HepG2 (cell line): ENCODE measurements around the gene ZNF132. TPM values are rescaled to one million over a fixed set of nuclear protein-coding genes. Genes with fewer than 3 reads are reported as not detected.

Experiments used
- FOXK2 ChIP-seq: fragments of 450-650 bp; IDR thresholded peaks from 2 replicates; pipeline ENCODE4 v1.6.1; 2016
- HIVEP1 ChIP-seq: sonication (generic); formaldehyde crosslinking; IDR thresholded peaks from 2 replicates; pipeline ENCODE4 v1.4.0; 2020; ENCODE audit warnings: mild to moderate bottlenecking, missing genetic modification reagents
- IKZF4 ChIP-seq: sonication (generic); formaldehyde crosslinking; IDR thresholded peaks from 2 replicates; pipeline ENCODE4 v1.5.1; 2020; ENCODE audit warnings: borderline replicate concordance, mild to moderate bottlenecking, low read depth, missing genetic modification reagents; ENCODE audit errors: not compliant biosample characterization
- IRX3 ChIP-seq: sonication (generic); formaldehyde crosslinking; IDR thresholded peaks from 2 replicates; pipeline ENCODE4 v1.8.1; 2023; ENCODE audit warnings: mild to moderate bottlenecking, low read depth, missing genetic modification reagents, borderline replicate concordance
- JUN ChIP-seq: sonication (generic); formaldehyde crosslinking; IDR thresholded peaks from 2 replicates; pipeline ENCODE4 v1.4.0; 2020; ENCODE audit warnings: mild to moderate bottlenecking, missing genetic modification reagents
- MIXL1 ChIP-seq: IDR thresholded peaks from 2 replicates; pipeline ENCODE4 v1.6.1; 2016
- MYC ChIP-seq: sonication (generic); formaldehyde crosslinking; IDR thresholded peaks from 2 replicates; pipeline ENCODE4 v1.9.0; 2021; ENCODE audit warnings: missing genetic modification reagents, borderline replicate concordance
- PCBP1 ChIP-seq: fragments of 200-400 bp; formaldehyde crosslinking; IDR thresholded peaks from 2 replicates; pipeline ENCODE4 v1.6.1; 2017; ENCODE audit warnings: mild to moderate bottlenecking, low read depth, low read length, borderline replicate concordance
- SP140L ChIP-seq: sonication (generic); formaldehyde crosslinking; IDR thresholded peaks from 2 replicates; pipeline ENCODE4 v1.4.0; 2020; ENCODE audit warnings: missing genetic modification reagents, borderline replicate concordance
- TP53 ChIP-seq: sonication (generic); formaldehyde crosslinking; conservative IDR thresholded peaks from 2 replicates; pipeline ENCODE4 v1.4.0; 2020; ENCODE audit warnings: missing genetic modification reagents
- ZBTB8A ChIP-seq: sonication (generic); formaldehyde crosslinking; IDR thresholded peaks from 2 replicates; pipeline ENCODE4 v1.4.0; 2020; ENCODE audit warnings: mild to moderate bottlenecking, low read depth, missing genetic modification reagents, borderline replicate concordance
- ZNF136 ChIP-seq: sonication (generic); formaldehyde crosslinking; IDR thresholded peaks from 2 replicates; pipeline ENCODE4 v1.8.1; 2022; ENCODE audit warnings: low read depth, mild to moderate bottlenecking, moderate library complexity, missing genetic modification reagents
- ZNF44 ChIP-seq: sonication (generic); formaldehyde crosslinking; IDR thresholded peaks from 2 replicates; pipeline ENCODE4 v1.5.1; 2020; ENCODE audit warnings: mild to moderate bottlenecking, missing genetic modification reagents
- ZNF549 ChIP-seq: sonication (generic); formaldehyde crosslinking; IDR thresholded peaks from 2 replicates; pipeline ENCODE4 v1.5.0; 2020; ENCODE audit warnings: missing genetic modification reagents
- ZNF577 ChIP-seq: sonication (generic); formaldehyde crosslinking; IDR thresholded peaks from 2 replicates; pipeline ENCODE4 v1.4.0; 2020; ENCODE audit warnings: mild to moderate bottlenecking, low read depth, missing genetic modification reagents, borderline replicate concordance
- ZNF614 ChIP-seq: IDR thresholded peaks from 2 replicates; pipeline ENCODE4 v1.6.1; 2018; ENCODE audit warnings: missing biosample characterization, missing genetic modification reagents, inconsistent platforms, borderline replicate concordance
- ZNF776 ChIP-seq: sonication (generic); formaldehyde crosslinking; IDR thresholded peaks from 2 replicates; pipeline ENCODE4 v1.4.0; 2020; ENCODE audit warnings: mild to moderate bottlenecking, missing genetic modification reagents
- ZNF883 ChIP-seq: sonication (generic); formaldehyde crosslinking; IDR thresholded peaks from 2 replicates; pipeline ENCODE4 v1.5.1; 2020; ENCODE audit warnings: mild to moderate bottlenecking, missing genetic modification reagents; ENCODE audit errors: not compliant biosample characterization
- polyA plus RNA-seq, 8 experiments: library from polyadenylated mRNA; depleted of rRNA in 3 of 8; stranded (reverse) in 7 of 8; unstranded in 1 of 8; fragments of >200 nt; fragmentation: Illumina TruSeq in 4 of 8; extraction: Trizol in 4 of 8; gene quantifications; 2 replicates each; pipeline versions ENCODE4 v1.2.1 to v1.2.3, GENCODE V29; 2011 to 2016; ENCODE audit warnings: low read depth in 4 of 8, missing spikeins in 1 of 8, mixed read lengths in 1 of 8; ENCODE audit not compliant: insufficient read depth in 1 of 8
- total RNA-seq, 5 experiments: library from RNA; depleted of rRNA; stranded (reverse); fragments of >200 nt; fragmentation: Illumina TruSeq; extraction: Trizol; gene quantifications; 2 replicates each; pipeline ENCODE4 v1.2.3, GENCODE V29; 2016; ENCODE audit warnings: low read depth in 1 of 5
- TF ChIP-seq, protein P1 (sequence below): sonication (generic); formaldehyde crosslinking; IDR thresholded peaks from 2 replicates; pipeline ENCODE4 v1.4.0; 2020; ENCODE audit warnings: missing genetic modification reagents
- TF ChIP-seq, protein P2 (sequence below): IDR thresholded peaks from 2 replicates; pipeline ENCODE4 v1.6.1; 2016; ENCODE audit warnings: missing compliant biosample characterization, missing genetic modification reagents, borderline replicate concordance
- TF ChIP-seq, protein P3 (sequence below): sonication (generic); formaldehyde crosslinking; IDR thresholded peaks from 2 replicates; pipeline ENCODE4 v1.5.0; 2020; ENCODE audit warnings: missing genetic modification reagents
- TF ChIP-seq, protein P4 (sequence below): sonication (generic); formaldehyde crosslinking; IDR thresholded peaks from 2 replicates; pipeline ENCODE4 v1.4.0; 2020; ENCODE audit warnings: missing genetic modification reagents

The ZNF132 gene
- total and polyA plus RNA-seq, 2 of the 13 experiments (the other 11 are each of a cell fraction or from before 2014, with no cell fraction given), result not detected

DNA sequence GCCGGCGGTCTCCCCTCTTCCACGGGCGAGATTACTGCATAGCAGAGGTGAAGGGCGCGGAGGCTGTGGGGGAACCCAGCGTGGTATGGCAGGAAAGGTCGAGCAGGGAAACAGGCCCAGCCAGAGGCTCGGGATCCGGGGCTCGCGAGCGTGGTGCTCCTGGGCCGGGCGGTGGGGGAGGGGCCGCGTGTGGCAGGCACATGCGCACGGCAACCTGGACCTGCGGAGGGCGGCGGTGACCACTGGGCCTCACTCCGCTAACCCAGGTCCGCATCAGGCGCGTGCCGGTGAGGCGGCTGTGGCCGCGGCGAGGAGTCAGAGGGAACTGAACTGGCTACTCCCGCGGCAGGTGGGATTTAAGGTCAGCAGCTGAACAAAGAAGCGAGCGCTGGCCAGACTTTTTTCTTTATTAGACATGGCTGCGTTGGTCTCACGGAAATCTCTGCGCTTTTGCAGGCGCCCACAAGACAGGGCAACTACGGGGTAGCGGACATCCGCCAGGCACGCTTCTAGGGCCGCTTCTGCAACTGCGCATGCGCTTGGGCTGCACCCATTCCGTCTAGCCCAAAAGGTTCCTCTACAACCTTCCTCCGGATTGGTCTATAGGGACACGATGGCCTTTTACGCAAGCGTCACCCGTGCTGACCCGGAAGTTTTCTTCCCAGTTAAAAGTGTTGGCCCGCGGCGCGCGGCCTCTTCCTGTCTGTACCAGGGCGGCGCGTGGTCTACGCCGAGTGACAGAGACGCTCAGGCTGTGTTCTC is 53.2 kb downstream of the ZNF132 start, which contains the start of gene RPS5 (continued):
- TF ChIP-seq ZNF549 (CRISPR knock-in tag), result no peak
- TF ChIP-seq FOXK2, result no peak; the same call in 1 of the 2 replicates
- TF ChIP-seq PCBP1, result 0 out of 2 replicates have a peak, but pooled peaks have one; percentile 56
- TF ChIP-seq ZNF577 (CRISPR knock-in tag), result 0 out of 2 replicates have a peak, but pooled peaks have one; percentile 17
- TF ChIP-seq ZNF136 (CRISPR knock-in tag), result no peak
- 0 out of 2 replicates have a peak, but pooled peaks have one; percentile 30 for TF ChIP-seq JUN (CRISPR knock-in tag)
- TF ChIP-seq IKZF4 (CRISPR knock-in tag), result no peak
- TF ChIP-seq, protein P1, sequence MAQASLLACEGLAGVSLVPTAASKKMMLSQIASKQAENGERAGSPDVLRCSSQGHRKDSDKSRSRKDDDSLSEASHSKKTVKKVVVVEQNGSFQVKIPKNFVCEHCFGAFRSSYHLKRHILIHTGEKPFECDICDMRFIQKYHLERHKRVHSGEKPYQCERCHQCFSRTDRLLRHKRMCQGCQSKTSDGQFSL (CRISPR knock-in tag), result peak; percentile 42; the same call in 1 of the 2 replicates
- TF ChIP-seq, protein P2, sequence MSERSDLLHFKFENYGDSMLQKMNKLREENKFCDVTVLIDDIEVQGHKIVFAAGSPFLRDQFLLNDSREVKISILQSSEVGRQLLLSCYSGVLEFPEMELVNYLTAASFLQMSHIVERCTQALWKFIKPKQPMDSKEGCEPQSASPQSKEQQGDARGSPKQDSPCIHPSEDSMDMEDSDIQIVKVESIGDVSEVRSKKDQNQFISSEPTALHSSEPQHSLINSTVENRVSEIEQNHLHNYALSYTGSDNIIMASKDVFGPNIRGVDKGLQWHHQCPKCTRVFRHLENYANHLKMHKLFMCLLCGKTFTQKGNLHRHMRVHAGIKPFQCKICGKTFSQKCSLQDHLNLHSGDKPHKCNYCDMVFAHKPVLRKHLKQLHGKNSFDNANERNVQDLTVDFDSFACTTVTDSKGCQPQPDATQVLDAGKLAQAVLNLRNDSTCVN (CRISPR knock-in tag), result no peak
- TF ChIP-seq ZNF883 (CRISPR knock-in tag), result peak; percentile 71
- no peak; the same call in 1 of the 2 replicates for TF ChIP-seq ZNF44 (CRISPR knock-in tag)
- 0 out of 2 replicates have a peak, but pooled peaks have one; percentile 76 for TF ChIP-seq SP140L
- TF ChIP-seq, protein P3, sequence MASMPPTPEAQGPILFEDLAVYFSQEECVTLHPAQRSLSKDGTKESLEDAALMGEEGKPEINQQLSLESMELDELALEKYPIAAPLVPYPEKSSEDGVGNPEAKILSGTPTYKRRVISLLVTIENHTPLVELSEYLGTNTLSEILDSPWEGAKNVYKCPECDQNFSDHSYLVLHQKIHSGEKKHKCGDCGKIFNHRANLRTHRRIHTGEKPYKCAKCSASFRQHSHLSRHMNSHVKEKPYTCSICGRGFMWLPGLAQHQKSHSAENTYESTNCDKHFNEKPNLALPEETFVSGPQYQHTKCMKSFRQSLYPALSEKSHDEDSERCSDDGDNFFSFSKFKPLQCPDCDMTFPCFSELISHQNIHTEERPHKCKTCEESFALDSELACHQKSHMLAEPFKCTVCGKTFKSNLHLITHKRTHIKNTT (CRISPR knock-in tag), result no peak
- peak; percentile 98 for TF ChIP-seq MYC (CRISPR knock-in tag)
- TF ChIP-seq IRX3 (CRISPR knock-in tag), result peak; percentile 75; the same call in 1 of the 2 replicates
- no peak for TF ChIP-seq MIXL1 (CRISPR knock-in tag)
- TF ChIP-seq, protein P4, sequence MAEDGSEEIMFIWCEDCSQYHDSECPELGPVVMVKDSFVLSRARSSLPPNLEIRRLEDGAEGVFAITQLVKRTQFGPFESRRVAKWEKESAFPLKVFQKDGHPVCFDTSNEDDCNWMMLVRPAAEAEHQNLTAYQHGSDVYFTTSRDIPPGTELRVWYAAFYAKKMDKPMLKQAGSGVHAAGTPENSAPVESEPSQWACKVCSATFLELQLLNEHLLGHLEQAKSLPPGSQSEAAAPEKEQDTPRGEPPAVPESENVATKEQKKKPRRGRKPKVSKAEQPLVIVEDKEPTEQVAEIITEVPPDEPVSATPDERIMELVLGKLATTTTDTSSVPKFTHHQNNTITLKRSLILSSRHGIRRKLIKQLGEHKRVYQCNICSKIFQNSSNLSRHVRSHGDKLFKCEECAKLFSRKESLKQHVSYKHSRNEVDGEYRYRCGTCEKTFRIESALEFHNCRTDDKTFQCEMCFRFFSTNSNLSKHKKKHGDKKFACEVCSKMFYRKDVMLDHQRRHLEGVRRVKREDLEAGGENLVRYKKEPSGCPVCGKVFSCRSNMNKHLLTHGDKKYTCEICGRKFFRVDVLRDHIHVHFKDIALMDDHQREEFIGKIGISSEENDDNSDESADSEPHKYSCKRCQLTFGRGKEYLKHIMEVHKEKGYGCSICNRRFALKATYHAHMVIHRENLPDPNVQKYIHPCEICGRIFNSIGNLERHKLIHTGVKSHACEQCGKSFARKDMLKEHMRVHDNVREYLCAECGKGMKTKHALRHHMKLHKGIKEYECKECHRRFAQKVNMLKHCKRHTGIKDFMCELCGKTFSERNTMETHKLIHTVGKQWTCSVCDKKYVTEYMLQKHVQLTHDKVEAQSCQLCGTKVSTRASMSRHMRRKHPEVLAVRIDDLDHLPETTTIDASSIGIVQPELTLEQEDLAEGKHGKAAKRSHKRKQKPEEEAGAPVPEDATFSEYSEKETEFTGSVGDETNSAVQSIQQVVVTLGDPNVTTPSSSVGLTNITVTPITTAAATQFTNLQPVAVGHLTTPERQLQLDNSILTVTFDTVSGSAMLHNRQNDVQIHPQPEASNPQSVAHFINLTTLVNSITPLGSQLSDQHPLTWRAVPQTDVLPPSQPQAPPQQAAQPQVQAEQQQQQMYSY, result 0 out of 2 replicates have a peak, but pooled peaks have one; percentile 10
- TF ChIP-seq ZBTB8A (CRISPR knock-in tag), result 0 out of 2 replicates have a peak, but pooled peaks have one; percentile 27
- no peak for TF ChIP-seq TP53 (CRISPR knock-in tag)
- peak; percentile 90; the same call in 1 of the 2 replicates for TF ChIP-seq HIVEP1 (CRISPR knock-in tag)
- peak; percentile 96 for TF ChIP-seq ZNF776 (CRISPR knock-in tag)
- no peak for TF ChIP-seq ZNF614 (CRISPR knock-in tag)
